HEK293 (cell line): ENCODE data around the gene SLC29A3.

Experiments
- CTCF ChIP-seq: fragments of 450-650 bp; formaldehyde crosslinking; IDR thresholded peaks from 2 replicates; pipeline ENCODE4 v1.5.1; 2016; ENCODE audit warnings: missing biosample characterization, missing genetic modification characterization
- ZBTB49 ChIP-seq: fragments of 450-650 bp; formaldehyde crosslinking; IDR thresholded peaks from 2 replicates; pipeline ENCODE4 v1.5.1; 2016; ENCODE audit warnings: missing biosample characterization, missing genetic modification characterization, low read depth
- ZNF311 ChIP-seq: fragments of 450-650 bp; formaldehyde crosslinking; IDR thresholded peaks from 2 replicates; pipeline ENCODE4 v1.5.1; 2017; ENCODE audit warnings: missing biosample characterization, missing genetic modification characterization, borderline replicate concordance
- ZNF362 ChIP-seq: fragments of 450-650 bp; formaldehyde crosslinking; IDR thresholded peaks from 2 replicates; pipeline ENCODE4 v1.5.1; 2016; ENCODE audit warnings: missing biosample characterization, missing genetic modification characterization

GRCh38 chr10:71408436-71409225 is 89.6 kb downstream of the SLC29A3 start:
- TF ChIP-seq CTCF (tag by site-specific recombination) (no peak), ZNF362 (tag by site-specific recombination) (no peak), ZBTB49 (tag by site-specific recombination) (no peak), ZNF311 (tag by site-specific recombination) (no peak)
